Loucy (cell line): ENCODE measurements around the gene ALDH1A1.

Source experiments
- H2AFZ ChIP-seq: fragments of 200-600 bp; sonication (generic); 2 replicates; pipeline ENCODE4 v1.6.0; 2016; ENCODE audit warnings: antibody characterized with exemption, mild to moderate bottlenecking, low read length, moderate library complexity
- H3F3A ChIP-seq: fragments of 200-600 bp; 2 replicates; pipeline ENCODE4 v1.6.0; 2016; ENCODE audit warnings: antibody characterized with exemption, low read depth, mild to moderate bottlenecking
- H3K27me3 ChIP-seq: fragments of 200-600 bp; sonication (generic); 2 replicates; pipeline ENCODE4 v1.6.1; 2014; ENCODE audit warnings: low read length, mild to moderate bottlenecking; ENCODE audit not compliant: insufficient read depth, poor library complexity, severe bottlenecking
- H3K36me3 ChIP-seq: fragments of 200-600 bp; sonication (generic); 2 replicates; pipeline ENCODE4 v1.6.1; 2016; ENCODE audit warnings: low read length; ENCODE audit not compliant: insufficient read depth
- H3K4me1 ChIP-seq: fragments of 200-600 bp; sonication (generic); 2 replicates; pipeline ENCODE4 v1.5.1; 2014; ENCODE audit warnings: low read length, mild to moderate bottlenecking; ENCODE audit not compliant: insufficient read depth, poor library complexity, severe bottlenecking
- H3K4me2 ChIP-seq: fragments of 200-600 bp; sonication (generic); 2 replicates; pipeline ENCODE4 v1.6.0; 2014; ENCODE audit warnings: antibody characterized with exemption, low read length, low read depth, mild to moderate bottlenecking; ENCODE audit not compliant: poor library complexity, severe bottlenecking
- H3K4me3 ChIP-seq: fragments of 200-600 bp; sonication (generic); 2 replicates; pipeline ENCODE4 v1.5.1; 2014; ENCODE audit warnings: low read length, mild to moderate bottlenecking, mixed read lengths; ENCODE audit not compliant: poor library complexity, severe bottlenecking
- H3K79me2 ChIP-seq: fragments of 200-600 bp; sonication (generic); 2 replicates; pipeline ENCODE4 v1.6.1; 2014; ENCODE audit warnings: low read length; ENCODE audit not compliant: insufficient read depth
- H3K9ac ChIP-seq: fragments of 200-600 bp; sonication (generic); 2 replicates; pipeline ENCODE4 v1.6.0; 2014; ENCODE audit warnings: mild to moderate bottlenecking, low read depth, low read length, moderate library complexity; ENCODE audit not compliant: poor library complexity, severe bottlenecking
- H3K9me2 ChIP-seq: fragments of 200-600 bp; sonication (generic); replicated peaks from 2 replicates; pipeline ENCODE4 v1.6.1; 2016; ENCODE audit warnings: low read depth, low read length, mixed read lengths
- H3K9me3 ChIP-seq: fragments of 200-600 bp; sonication (generic); 2 replicates; pipeline ENCODE4 v1.6.1; 2014; ENCODE audit warnings: mild to moderate bottlenecking, antibody characterized with exemption, low read length, low read depth; ENCODE audit not compliant: insufficient read depth
- H4K20me1 ChIP-seq: fragments of 200-600 bp; sonication (generic); 2 replicates; pipeline ENCODE4 v1.6.0; 2014; ENCODE audit warnings: antibody characterized with exemption, low read length, mild to moderate bottlenecking; ENCODE audit not compliant: insufficient read depth, poor library complexity, severe bottlenecking
- EZH2phosphoT487 ChIP-seq: fragments of 200-600 bp; IDR thresholded peaks from 2 replicates; pipeline ENCODE4 v1.6.1; 2018; ENCODE audit warnings: antibody characterized with exemption, mild to moderate bottlenecking, moderate library complexity, borderline replicate concordance
- TF ChIP-seq, protein P1 (sequence below): fragments of 200-600 bp; sonication (generic); conservative IDR thresholded peaks from 2 replicates; pipeline ENCODE4 v1.5.1; 2014; ENCODE audit warnings: mild to moderate bottlenecking, antibody characterized with exemption, low read length

ALDH1A1 gene

DNA sequence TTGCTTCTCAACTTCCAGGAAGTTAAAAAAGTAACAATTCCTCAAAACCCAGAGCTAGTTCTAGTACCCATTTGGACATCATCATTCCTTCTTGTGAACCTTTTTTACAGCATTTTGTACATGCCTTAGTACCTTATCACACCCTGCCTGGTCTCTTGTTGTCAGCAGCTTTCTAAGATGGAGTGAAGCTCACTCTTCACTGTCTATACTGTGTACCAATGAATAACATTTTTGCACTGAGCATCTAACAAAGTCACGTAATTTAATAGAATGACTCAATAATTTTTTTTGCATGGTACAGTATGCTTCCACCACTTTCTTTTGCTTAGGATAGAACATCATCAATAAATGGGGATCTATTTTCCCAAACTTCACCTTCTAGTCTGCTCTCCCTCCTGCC, 29.8 kb downstream of the ALDH1A1 start:
- peaks cover 6% of the 10 kb centered on the region; the same call in 1 of the 2 replicates for H3K36me3 ChIP-seq
- no peaks in the 10 kb centered on the region for H4K20me1 ChIP-seq
- no peaks in the 10 kb centered on the region for H3K4me1 ChIP-seq
- H3F3A ChIP-seq: no peaks in the 10 kb centered on the region
- no peak overlapping the region for H3K9ac ChIP-seq
- no peaks in the 10 kb centered on the region for H3K79me2 ChIP-seq
- no peaks in the 10 kb centered on the region for H3K9me2 ChIP-seq
- TF ChIP-seq, protein P1, sequence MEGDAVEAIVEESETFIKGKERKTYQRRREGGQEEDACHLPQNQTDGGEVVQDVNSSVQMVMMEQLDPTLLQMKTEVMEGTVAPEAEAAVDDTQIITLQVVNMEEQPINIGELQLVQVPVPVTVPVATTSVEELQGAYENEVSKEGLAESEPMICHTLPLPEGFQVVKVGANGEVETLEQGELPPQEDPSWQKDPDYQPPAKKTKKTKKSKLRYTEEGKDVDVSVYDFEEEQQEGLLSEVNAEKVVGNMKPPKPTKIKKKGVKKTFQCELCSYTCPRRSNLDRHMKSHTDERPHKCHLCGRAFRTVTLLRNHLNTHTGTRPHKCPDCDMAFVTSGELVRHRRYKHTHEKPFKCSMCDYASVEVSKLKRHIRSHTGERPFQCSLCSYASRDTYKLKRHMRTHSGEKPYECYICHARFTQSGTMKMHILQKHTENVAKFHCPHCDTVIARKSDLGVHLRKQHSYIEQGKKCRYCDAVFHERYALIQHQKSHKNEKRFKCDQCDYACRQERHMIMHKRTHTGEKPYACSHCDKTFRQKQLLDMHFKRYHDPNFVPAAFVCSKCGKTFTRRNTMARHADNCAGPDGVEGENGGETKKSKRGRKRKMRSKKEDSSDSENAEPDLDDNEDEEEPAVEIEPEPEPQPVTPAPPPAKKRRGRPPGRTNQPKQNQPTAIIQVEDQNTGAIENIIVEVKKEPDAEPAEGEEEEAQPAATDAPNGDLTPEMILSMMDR: no peak
- TF ChIP-seq EZH2phosphoT487: no peak
- no peaks in the 10 kb centered on the region for H3K27me3 ChIP-seq
- H2AFZ ChIP-seq: no peak overlapping the region
- no peak overlapping the region for H3K4me3 ChIP-seq
- no peak overlapping the region for H3K4me2 ChIP-seq
- H3K9me3 ChIP-seq: no peaks in the 10 kb centered on the region

DNA sequence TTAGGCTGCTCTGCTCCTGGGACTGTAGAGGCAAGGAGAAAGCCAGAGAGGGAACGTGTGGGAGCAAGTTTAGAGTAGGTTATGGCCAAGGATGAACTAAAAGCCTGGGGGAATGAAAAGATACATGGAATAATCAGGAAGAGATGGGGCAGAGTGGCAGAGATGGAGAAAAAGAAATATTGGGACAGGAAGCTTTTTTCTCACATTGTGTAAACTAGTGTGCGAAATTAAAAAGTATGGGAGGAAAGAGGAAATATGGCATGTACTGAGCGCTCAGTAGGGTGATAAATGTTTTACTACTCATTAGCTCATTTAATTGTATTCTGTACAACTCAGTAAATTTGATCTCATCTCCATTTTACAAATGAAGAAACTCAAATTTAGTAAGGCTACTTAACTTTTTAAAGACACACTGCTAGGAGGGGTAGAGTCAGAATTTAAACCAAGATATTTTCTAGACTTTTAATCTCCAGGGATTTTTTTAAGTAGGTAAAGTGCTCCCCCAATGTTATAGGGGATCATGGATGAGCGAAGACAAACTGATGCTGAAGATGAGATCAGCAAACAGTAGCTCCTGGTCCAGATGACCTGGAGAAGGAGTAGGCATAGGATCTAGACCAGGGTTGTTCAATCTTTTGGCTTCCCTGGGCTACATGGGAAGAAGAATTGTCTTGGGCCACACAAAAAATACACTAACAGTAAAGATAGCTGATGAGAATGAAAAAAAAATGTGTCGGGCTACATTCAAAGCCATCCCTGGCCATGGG, 30.8 kb downstream of the ALDH1A1 start:
- Histone ChIP-seq H3K4me3 (no peak overlapping the region), H2AFZ (no peak overlapping the region), H3K9me2 (no peaks in the 10 kb centered on the region), H3K9me3 (no peaks in the 10 kb centered on the region), H3K79me2 (no peaks in the 10 kb centered on the region), H3K9ac (no peak overlapping the region), H4K20me1 (no peaks in the 10 kb centered on the region), H3K36me3 (peaks cover 6% of the 10 kb centered on the region; the same call in 1 of the 2 replicates), H3K4me1 (no peaks in the 10 kb centered on the region), H3K27me3 (no peaks in the 10 kb centered on the region), H3K4me2 (no peak overlapping the region), H3F3A (no peaks in the 10 kb centered on the region)
- TF ChIP-seq EZH2phosphoT487: no peak
- TF ChIP-seq, protein P1: no peak

DNA sequence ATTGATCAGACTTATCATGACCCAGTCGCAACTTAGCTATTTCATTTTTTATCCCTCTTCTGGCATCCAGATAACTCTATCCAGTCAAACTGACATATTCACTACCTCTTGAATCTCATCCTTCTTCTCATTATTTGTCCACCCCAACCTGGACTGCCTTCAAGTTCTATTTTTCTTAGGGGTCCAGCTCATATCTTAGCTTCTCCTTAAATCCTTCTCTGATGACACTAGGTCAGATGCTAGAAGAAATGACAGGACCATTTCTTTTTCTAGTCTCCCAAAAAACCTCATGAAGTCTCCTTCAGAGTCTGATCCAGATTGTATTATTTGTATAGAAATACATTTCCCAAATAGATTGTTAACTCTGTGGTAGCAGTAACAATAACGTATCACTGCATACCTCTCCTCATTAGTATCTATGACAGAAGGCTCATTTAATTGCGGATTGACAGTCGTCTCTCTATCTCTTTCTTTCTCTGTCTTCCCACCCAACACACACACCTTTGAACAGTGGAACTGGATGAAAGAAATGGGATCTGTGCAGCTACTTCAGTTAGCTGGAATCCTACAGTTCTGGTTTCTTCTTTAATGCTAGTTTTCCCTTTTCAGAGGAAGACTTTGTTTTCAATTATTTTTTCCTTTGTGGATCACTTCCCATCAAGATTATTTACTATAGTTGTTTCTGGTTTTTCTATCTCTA, 33.5 kb downstream of the ALDH1A1 start:
- H3K9ac ChIP-seq: no peak overlapping the region
- no peak overlapping the region for H3K4me2 ChIP-seq
- no peaks in the 10 kb centered on the region for H3K27me3 ChIP-seq
- H4K20me1 ChIP-seq: no peaks in the 10 kb centered on the region
- no peaks in the 10 kb centered on the region for H3K9me2 ChIP-seq
- no peaks in the 10 kb centered on the region for H3F3A ChIP-seq
- H2AFZ ChIP-seq: no peak overlapping the region
- no peaks in the 10 kb centered on the region for H3K4me1 ChIP-seq
- H3K4me3 ChIP-seq: no peak overlapping the region
- H3K79me2 ChIP-seq: no peaks in the 10 kb centered on the region
- TF ChIP-seq, protein P1: no peak
- no peak for TF ChIP-seq EZH2phosphoT487
- H3K36me3 ChIP-seq: no peaks in the 10 kb centered on the region; the same call in 1 of the 2 replicates
- no peaks in the 10 kb centered on the region for H3K9me3 ChIP-seq
